ENCODE results near the gene CEACAM7. TPM values are rescaled to one million over a fixed set of nuclear protein-coding genes. Genes with fewer than 3 reads are reported as not detected.
A peak's percentile ranks its signal among the peaks of the same experiment; 100 is the strongest.

The CEACAM7 gene
- total RNA-seq, 2 donors from 2014 or later = not detected

- H3K27ac ChIP-seq = no peak overlapping the region
- no peak for TF ChIP-seq CTCF (IDR thresholded peaks at IDR 0.05)
- ATAC-seq (ENCODE audit: insufficient number of reproducible peaks, low FRiP score, low read depth) = no peak
- H3K4me3 ChIP-seq = no peak overlapping the region
- H3K27me3 ChIP-seq (replicated peaks; ENCODE audit: insufficient read depth) = no peaks in the 10 kb centered on the region
- H3K36me3 ChIP-seq = no peaks in the 10 kb centered on the region
- H3K4me1 ChIP-seq (ENCODE audit: control insufficient read depth in 1 of 2, low read depth in 2 of 2) = no peaks in the 10 kb centered on the region
- no peaks in the 10 kb centered on the region for H3K9me3 ChIP-seq
- DNase-seq (ENCODE audit: low spot score) = no peak
These were observed 38.2 kb downstream of the CEACAM7 start for GRCh38 chr19:41649827-41650226.

- no peak overlapping the region for H3K27ac ChIP-seq
- ATAC-seq (ENCODE audit: insufficient number of reproducible peaks, low FRiP score, low read depth) = no peak
- no peaks in the 10 kb centered on the region for H3K27me3 ChIP-seq (replicated peaks; ENCODE audit: insufficient read depth)
- no peaks in the 10 kb centered on the region for H3K4me1 ChIP-seq (ENCODE audit: control insufficient read depth in 1 of 2, low read depth in 2 of 2)
- H3K4me3 ChIP-seq = no peak overlapping the region
- DNase-seq (ENCODE audit: low spot score) = no peak
- TF ChIP-seq CTCF (IDR thresholded peaks at IDR 0.05) = no peak
- no peaks in the 10 kb centered on the region for H3K9me3 ChIP-seq
- no peaks in the 10 kb centered on the region for H3K36me3 ChIP-seq
These were observed 41.4 kb downstream of the CEACAM7 start for GRCh38 chr19:41646589-41647204.

- no peaks in the 10 kb centered on the region for H3K9me3 ChIP-seq
- H3K4me1 ChIP-seq (ENCODE audit: control insufficient read depth in 1 of 2, low read depth in 2 of 2) = no peaks in the 10 kb centered on the region
- no peak for ATAC-seq (ENCODE audit: insufficient number of reproducible peaks, low FRiP score, low read depth)
- H3K36me3 ChIP-seq = no peaks in the 10 kb centered on the region
- no peak overlapping the region for H3K4me3 ChIP-seq
- H3K27me3 ChIP-seq (replicated peaks; ENCODE audit: insufficient read depth) = no peaks in the 10 kb centered on the region
- no peak for DNase-seq (ENCODE audit: low spot score)
- TF ChIP-seq CTCF (IDR thresholded peaks at IDR 0.05) = peak; percentile 43
- H3K27ac ChIP-seq = no peak overlapping the region
These were observed 46.1 kb downstream of the CEACAM7 start for GRCh38 chr19:41641879-41642485.

- Histone ChIP-seq H3K9me3 (no peaks in the 10 kb centered on the region), H3K27me3 (replicated peaks; ENCODE audit: insufficient read depth) (no peaks in the 10 kb centered on the region), H3K27ac (no peak overlapping the region), H3K36me3 (no peaks in the 10 kb centered on the region), H3K4me3 (no peak overlapping the region), H3K4me1 (ENCODE audit: control insufficient read depth in 1 of 2, low read depth in 2 of 2) (no peaks in the 10 kb centered on the region)
- ATAC-seq (ENCODE audit: insufficient number of reproducible peaks, low FRiP score, low read depth) = no peak
- DNase-seq (ENCODE audit: low spot score) = no peak
- TF ChIP-seq CTCF (IDR thresholded peaks at IDR 0.05) = no peak
These were observed 49.4 kb downstream of the CEACAM7 start for GRCh38 chr19:41638641-41639081.

GRCh38 chr19:41637484-41637883 lies 50.6 kb downstream of the CEACAM7 start:
- no peak overlapping the region for H3K4me3 ChIP-seq
- DNase-seq (ENCODE audit: low spot score) (no peak), ATAC-seq (ENCODE audit: insufficient number of reproducible peaks, low FRiP score, low read depth) (no peak)
- H3K27me3 ChIP-seq (replicated peaks; ENCODE audit: insufficient read depth) = no peaks in the 10 kb centered on the region
- TF ChIP-seq CTCF (IDR thresholded peaks at IDR 0.05) = no peak
- H3K4me1 ChIP-seq (ENCODE audit: control insufficient read depth in 1 of 2, low read depth in 2 of 2) = no peaks in the 10 kb centered on the region
- H3K27ac ChIP-seq = no peak overlapping the region
- H3K36me3 ChIP-seq = no peaks in the 10 kb centered on the region
- no peaks in the 10 kb centered on the region for H3K9me3 ChIP-seq
